Keratinocyte (primary cell): ENCODE measurements around the gene DCLRE1A.

Source experiments
- CTCF ChIP-seq, 3 experiments: IDR thresholded peaks in 1 of 3; conservative IDR thresholded peaks in 1 of 3; optimal IDR thresholded peaks in 1 of 3; 2 replicates in 2 of 3; 3 replicates in 1 of 3; pipeline versions ENCODE3 to v1.5.1; 2011; ENCODE audit warnings: low read length in 3 of 3, mild to moderate bottlenecking in 3 of 3, moderate library complexity in 2 of 3, control low read depth in 1 of 3, inconsistent platforms in 1 of 3; ENCODE audit not compliant: insufficient read depth in 2 of 3; ENCODE audit errors: extremely low read depth in 1 of 3
- EZH2 ChIP-seq: IDR thresholded peaks from one replicate; pipeline ENCODE4 v1.6.1; 2012; ENCODE audit warnings: inconsistent platforms, mild to moderate bottlenecking, low read length, moderate library complexity

GRCh38 chr10:113857210-113857609, 3.3 kb upstream of the DCLRE1A start:
- TF ChIP-seq CTCF (optimal IDR thresholded peaks at IDR 0.05 in 1 of 3, IDR thresholded peaks at IDR 0.05 in 1 of 3, conservative IDR thresholded peaks at IDR 0.05 in 1 of 3; ENCODE audit: extremely low read depth in 1 of 3, insufficient read depth in 2 of 3, low read length in 3 of 3) = no peak
- TF ChIP-seq EZH2 = no peak
